Measurements from ENCODE around the gene TAOK2. TPM values are rescaled to one million over a fixed set of nuclear protein-coding genes. Genes with fewer than 3 reads are reported as not detected.
"Not testable (repeated sequence)": the region's sequence is repeated elsewhere in the genome, so short reads cannot be mapped to it uniquely, and the experiment has no call there.

The TAOK2 gene
- total RNA-seq, 2 experiments from 2014 or later, result 24.1 to 24.4 TPM

DNA sequence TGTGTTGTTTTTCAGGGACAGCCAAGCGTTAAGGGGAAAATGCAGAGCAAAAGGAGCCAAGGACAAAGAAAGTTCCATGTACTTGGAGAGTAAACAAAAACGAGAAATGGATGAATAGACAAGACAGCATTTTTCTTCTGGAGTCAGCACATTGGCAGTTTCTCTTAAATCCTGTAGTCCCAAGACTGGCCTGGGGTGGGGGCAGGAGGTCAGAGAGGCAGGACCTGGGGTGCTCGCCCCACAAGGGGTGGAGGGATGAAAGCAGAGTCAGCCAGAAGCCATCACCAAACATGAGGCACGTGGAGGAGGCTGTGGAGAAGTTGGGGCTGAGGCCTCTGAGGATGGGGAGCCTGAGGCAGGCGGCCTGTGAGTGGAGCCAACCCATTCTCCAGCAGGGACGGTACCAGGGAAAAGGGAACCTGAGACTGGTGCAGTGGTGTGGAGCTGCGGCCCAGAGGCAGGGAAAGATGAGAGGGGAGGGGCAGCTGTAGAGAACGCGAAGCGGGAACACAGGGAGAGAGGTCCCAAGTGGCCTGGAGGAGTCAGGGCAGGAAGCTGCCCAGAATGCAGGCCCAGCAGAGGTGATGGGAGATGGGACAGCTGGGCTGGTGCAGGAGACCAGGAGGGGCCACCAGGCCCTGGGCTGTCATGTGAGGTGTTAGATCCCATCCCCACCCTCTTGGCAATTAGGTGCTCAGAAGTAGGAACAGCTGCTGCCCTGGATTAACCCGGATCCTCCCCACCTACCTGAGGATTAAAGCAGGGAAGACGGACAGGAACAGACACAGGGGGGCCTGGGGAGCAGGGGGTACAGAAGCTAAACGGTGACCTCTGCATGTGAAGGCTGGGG, 54.1 kb downstream of the TAOK2 start:
- POLR2A ChIA-PET, result interaction anchor here (0.6 kb wide), 1 partner anchor 1145 kb away, joined by 3 read pairs; no protein-coding TSS in a partner anchor
- intact Hi-C loops (cut with DNase I, micrococcal nuclease), result loop anchor here in 1 of 2 experiments (10.0 kb wide), 1 partner anchor 163 kb away; the partner anchor contains the start of gene CDIPT
- ATAC-seq (no peak), DNase-seq (no peak)
- no peak overlapping the region for H3K4me3 Mint-ChIP-seq
- H3K36me3 Mint-ChIP-seq (ENCODE audit: low read depth), result no peaks in the 10 kb centered on the region
- peaks cover 43% of the 10 kb centered on the region for H3K27me3 Mint-ChIP-seq
- no peaks in the 10 kb centered on the region for H3K9me3 Mint-ChIP-seq (ENCODE audit: low read depth)
- CTCF ChIA-PET, result interaction anchor here (0.6 kb wide), 1 partner anchor 270 kb away, joined by 4 read pairs; no protein-coding TSS in a partner anchor
- H3K27ac Mint-ChIP-seq, result no peak overlapping the region
- peaks cover 7% of the 10 kb centered on the region for H3K4me1 Mint-ChIP-seq

DNA sequence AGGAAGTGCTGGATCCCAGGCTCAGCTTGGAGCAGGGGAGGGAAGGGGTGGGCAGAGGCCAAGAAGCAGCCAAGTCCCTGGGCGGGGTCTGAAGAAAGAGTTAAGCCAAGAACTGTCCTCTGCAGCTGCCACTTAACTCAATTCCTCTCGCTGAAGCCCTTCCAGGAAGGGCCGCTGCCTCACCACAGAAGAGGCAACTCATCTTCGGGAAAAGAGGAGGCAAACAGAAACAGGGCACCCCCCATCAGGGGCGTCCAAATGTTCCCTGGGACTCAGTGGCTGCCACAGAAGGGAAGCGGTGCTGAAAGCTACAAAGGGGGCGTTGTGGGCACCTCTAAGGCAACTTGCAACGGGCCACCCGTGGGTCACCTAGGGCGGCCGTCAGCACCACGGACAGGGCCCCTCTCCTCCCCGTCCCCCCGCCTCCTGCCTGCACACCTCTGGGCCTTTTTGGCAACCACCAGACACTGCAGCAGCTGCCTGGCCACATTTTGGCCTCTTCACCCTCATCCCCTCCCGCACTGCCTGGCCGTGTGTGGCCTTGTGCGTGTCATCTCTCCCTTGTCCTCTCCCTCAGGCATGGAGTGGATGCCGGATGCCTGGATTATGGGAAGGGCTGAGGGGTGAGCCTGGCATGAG, 54.9 kb downstream of the TAOK2 start:
- Mint-ChIP-seq H3K4me3 (no peak overlapping the region), H3K4me1 (peaks cover 7% of the 10 kb centered on the region), H3K27me3 (peaks cover 43% of the 10 kb centered on the region), H3K9me3 (ENCODE audit: low read depth) (no peaks in the 10 kb centered on the region), H3K27ac (no peak overlapping the region), H3K36me3 (ENCODE audit: low read depth) (no peaks in the 10 kb centered on the region)
- ChIA-PET CTCF (interaction anchor here (0.6 kb wide), 1 partner anchor 270 kb away, joined by 4 read pairs; no protein-coding TSS in a partner anchor), POLR2A (interaction anchor here (0.6 kb wide), 1 partner anchor 1146 kb away, joined by 3 read pairs; no protein-coding TSS in a partner anchor)
- ATAC-seq (no peak), DNase-seq (peak; percentile 57)
- intact Hi-C loops (cut with DNase I, micrococcal nuclease), result loop anchor here in 1 of 2 experiments (10.0 kb wide), 1 partner anchor 164 kb away; the partner anchor contains the start of gene CDIPT

DNA sequence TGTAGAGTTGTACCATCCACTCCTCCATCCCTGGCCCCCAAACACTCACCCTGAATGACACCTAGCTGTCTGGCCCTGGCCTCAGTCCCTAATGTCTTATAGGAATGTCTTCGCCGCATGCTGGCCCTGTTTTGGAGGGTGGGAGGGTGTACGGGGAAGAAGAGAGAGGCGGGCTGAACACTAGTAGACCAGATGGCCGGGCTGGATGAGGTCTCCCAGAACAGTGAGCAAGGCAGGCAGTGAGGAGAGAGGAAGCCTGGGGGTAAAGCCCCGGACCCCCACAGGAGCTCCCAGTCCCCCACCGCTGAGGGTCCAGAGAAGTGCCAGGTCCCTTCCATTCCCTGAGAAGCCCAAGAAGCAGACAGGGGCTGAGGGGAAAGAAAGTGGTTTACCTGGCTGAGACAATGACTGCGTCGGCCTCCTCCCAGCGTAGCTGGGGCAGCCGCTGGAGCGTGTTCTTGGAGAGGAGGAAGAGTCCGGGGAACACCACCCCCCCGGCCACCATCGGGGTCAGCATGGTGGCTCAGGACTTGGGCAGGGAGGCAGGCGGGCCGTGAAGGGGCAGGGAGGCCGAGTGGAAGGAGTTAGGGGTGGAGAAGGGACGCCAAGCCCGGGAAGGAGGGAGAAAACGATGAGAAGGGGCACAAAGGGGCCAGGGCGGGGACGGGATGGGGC, 56.5 kb downstream of the TAOK2 start:
- ATAC-seq (no peak), DNase-seq (no peak)
- no peaks in the 10 kb centered on the region for H3K36me3 Mint-ChIP-seq (ENCODE audit: low read depth)
- ChIA-PET CTCF (interaction anchor here (0.5 to 4.5 kb wide), 4 partner anchors 18 to 348 kb away, joined by 3 to 22 read pairs (median 3); partner anchors contain the start of gene TBX6), POLR2A (no interaction called here)
- no peak overlapping the region for H3K27ac Mint-ChIP-seq
- H3K4me3 Mint-ChIP-seq, result no peak overlapping the region
- peaks cover 8% of the 10 kb centered on the region for H3K4me1 Mint-ChIP-seq
- intact Hi-C loops (cut with DNase I, micrococcal nuclease), result no loop called here
- no peaks in the 10 kb centered on the region for H3K9me3 Mint-ChIP-seq (ENCODE audit: low read depth)
- peaks cover 46% of the 10 kb centered on the region for H3K27me3 Mint-ChIP-seq

DNA sequence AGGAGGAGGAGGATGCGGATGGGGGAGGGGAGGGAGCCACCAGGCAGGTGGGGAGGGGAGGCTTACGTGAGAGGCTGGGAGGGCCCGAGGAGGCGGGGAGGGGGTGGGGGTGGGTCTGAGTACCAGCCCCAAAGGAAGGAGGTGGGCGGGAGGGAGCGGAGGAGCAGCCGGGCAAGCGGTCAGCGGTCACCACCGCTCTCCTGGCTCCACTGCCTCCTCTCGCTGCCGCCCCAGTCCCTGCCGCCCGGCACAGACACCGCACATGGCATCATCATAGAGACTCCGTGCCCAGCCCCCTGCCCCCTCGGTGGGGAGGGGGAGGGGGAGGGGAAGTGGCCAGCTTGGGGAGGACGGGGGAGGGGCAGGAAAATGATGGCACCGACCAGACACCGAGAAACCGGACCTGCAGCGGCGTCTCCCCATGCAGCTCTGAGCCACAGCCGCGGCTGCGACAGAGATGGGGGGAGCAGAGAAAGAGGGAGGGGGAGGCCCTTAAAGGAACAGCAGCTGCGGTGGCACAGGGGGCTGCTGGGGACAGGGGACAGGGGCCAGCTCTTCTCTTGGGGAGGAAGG, 57.3 kb downstream of the TAOK2 start, which contains the start of gene TLCD3B:
TSS of gene TLCD3B (minus strand) at position 431 of the 573 bp plus-strand sequence. CDS start 744 bp downstream, outside the sequence.
- Mint-ChIP-seq H3K27ac (no peak within 1 kb of the TSS), H3K4me3 (peak within 1 kb of the TSS; percentile 8), H3K36me3 (ENCODE audit: low read depth) (no peaks in the 10 kb centered on the region), H3K27me3 (peaks cover 46% of the 10 kb centered on the region), H3K4me1 (peaks cover 8% of the 10 kb centered on the region), H3K9me3 (ENCODE audit: low read depth) (no peaks in the 10 kb centered on the region)
- ATAC-seq, result no peak
- CTCF ChIA-PET, result interaction anchor here (0.7 to 4.5 kb wide), 11 partner anchors 8 to 331 kb away, joined by 3 to 22 read pairs (median 5); partner anchors contain the start of genes ASPHD1, C16orf92, SEZ6L2 and TMEM219
- intact Hi-C loops (cut with DNase I, micrococcal nuclease), result no loop called here
- DNase-seq, result no peak
- POLR2A ChIA-PET, result no interaction called here

DNA sequence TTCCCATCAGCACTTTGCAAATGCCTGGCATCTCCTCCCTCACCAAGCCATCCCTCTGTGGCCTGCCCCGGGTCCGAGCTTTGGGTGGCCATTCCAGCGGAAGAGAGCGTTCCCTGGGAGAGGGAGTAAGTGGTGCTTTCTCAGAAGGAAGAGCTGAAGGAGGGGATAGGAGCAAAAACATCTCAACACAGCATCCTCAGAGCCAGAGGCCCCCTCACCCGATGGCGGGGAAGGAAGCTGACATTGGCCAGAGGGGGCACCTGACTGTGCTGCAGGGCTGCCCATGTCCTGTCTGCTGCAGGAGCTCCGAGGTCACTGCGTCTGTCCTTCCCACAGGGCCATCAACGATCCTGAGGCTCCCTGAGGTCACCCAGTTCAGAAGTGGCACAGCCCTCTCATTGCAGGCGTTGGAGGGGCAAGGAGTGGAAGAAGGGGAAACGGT, 57.8 kb downstream of the TAOK2 start:
- CTCF ChIA-PET, result interaction anchor here (0.6 to 4.5 kb wide), 28 partner anchors 8 to 351 kb away, joined by 3 to 22 read pairs (median 4); partner anchors contain the start of genes ALDOA, ASPHD1, C16orf92 and KCTD13
- no peaks in the 10 kb centered on the region for H3K9me3 Mint-ChIP-seq (ENCODE audit: low read depth)

DNA sequence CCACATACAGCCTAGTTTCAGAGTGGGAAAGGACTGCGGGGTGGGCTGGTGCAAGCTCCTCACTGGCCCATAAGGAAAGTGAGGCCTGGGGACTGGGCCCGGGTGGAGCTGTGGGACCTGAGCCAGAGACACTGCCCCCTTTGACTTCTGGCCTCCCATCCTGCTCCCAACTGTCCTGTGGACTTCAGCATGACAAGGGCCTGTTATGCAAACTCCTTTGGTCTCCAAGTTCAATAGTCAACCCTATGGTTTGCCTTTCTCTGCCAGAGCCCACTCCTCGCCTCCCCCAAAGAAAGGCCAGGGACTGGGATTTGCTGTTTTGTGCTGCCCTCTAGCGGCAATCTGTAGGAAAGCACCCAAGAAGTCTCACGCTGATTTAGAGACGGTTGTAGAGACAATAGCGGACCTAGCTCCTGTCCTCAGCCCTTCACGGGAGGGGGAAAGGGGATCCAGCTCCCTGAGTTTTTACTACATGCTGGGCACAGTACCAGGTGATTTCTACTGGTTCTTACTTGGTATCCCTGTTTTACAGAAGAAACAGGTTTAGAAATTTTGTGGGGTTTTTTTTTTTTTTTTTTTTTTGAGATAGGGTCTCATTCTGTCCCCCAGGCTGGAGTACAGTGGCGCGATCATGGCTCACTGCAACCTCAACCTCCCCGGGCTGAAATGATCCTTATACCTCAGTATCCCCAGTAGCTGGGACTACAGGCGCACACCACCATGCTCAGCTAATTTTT, 58.6 kb downstream of the TAOK2 start:
- Mint-ChIP-seq H3K36me3 (ENCODE audit: low read depth) (no peaks in the 10 kb centered on the region), H3K27me3 (peaks cover 38% of the 10 kb centered on the region), H3K9me3 (ENCODE audit: low read depth) (no peaks in the 10 kb centered on the region), H3K4me3 (peak overlapping the region; percentile 8), H3K27ac (no peak overlapping the region), H3K4me1 (peaks cover 8% of the 10 kb centered on the region)
- CTCF ChIA-PET, result interaction anchor here (0.6 to 4.5 kb wide), 37 partner anchors 7 to 352 kb away, joined by 3 to 22 read pairs (median 4); partner anchors contain the start of genes ALDOA, ASPHD1, C16orf92 and KCTD13
- POLR2A ChIA-PET, result no interaction called here
- intact Hi-C loops (cut with DNase I, micrococcal nuclease), result loop anchor here in 1 of 2 experiments (1.0 kb wide), 2 partner anchors 169 to 332 kb away; partner anchors contain the start of gene CDIPT
- ATAC-seq (peak; percentile 62), DNase-seq (peak; percentile 80)

More for the DNA sequence above, 57.8 kb downstream of the TAOK2 start:
- H3K4me1 Mint-ChIP-seq, result peaks cover 8% of the 10 kb centered on the region
- POLR2A ChIA-PET, result no interaction called here
- DNase-seq, result no peak
- H3K27me3 Mint-ChIP-seq, result peaks cover 45% of the 10 kb centered on the region
- no peak overlapping the region for H3K4me3 Mint-ChIP-seq
- intact Hi-C loops (cut with DNase I, micrococcal nuclease), result no loop called here
- H3K27ac Mint-ChIP-seq, result no peak overlapping the region
- ATAC-seq, result no peak
- no peaks in the 10 kb centered on the region for H3K36me3 Mint-ChIP-seq (ENCODE audit: low read depth)

DNA sequence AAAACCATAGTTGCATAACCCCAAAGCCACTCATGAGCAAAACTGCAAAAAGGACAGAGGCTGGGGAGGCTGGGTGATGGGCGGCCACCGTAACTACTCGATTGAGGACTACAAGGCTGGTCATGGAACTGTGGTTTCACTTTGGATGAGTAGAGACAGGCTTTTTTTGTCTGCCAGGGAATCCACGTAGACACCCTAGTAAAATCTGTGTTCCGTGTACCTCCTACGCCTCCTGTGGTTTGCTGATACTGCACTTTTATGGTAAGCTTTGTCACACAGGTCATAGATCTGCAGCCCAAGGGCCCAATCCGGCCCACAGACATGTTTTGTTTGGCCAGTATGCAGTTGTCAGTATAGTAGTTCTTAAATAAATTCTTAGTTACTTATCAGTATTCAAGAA, 59.6 kb downstream of the TAOK2 start:
- no peak overlapping the region for H3K27ac Mint-ChIP-seq
- peaks cover 28% of the 10 kb centered on the region for H3K27me3 Mint-ChIP-seq
- H3K4me3 Mint-ChIP-seq, result no peak overlapping the region
- H3K36me3 Mint-ChIP-seq (ENCODE audit: low read depth), result no peaks in the 10 kb centered on the region
- peak; percentile 49 for DNase-seq
- POLR2A ChIA-PET, result no interaction called here
- H3K9me3 Mint-ChIP-seq (ENCODE audit: low read depth), result no peaks in the 10 kb centered on the region
- CTCF ChIA-PET, result interaction anchor here (0.9 to 4.5 kb wide), 10 partner anchors 10 to 185 kb away, joined by 3 to 22 read pairs (median 5); partner anchors contain the start of gene C16orf92
- H3K4me1 Mint-ChIP-seq, result peaks cover 8% of the 10 kb centered on the region
- intact Hi-C loops (cut with DNase I, micrococcal nuclease), result no loop called here
- peak; percentile 71 for ATAC-seq

DNA sequence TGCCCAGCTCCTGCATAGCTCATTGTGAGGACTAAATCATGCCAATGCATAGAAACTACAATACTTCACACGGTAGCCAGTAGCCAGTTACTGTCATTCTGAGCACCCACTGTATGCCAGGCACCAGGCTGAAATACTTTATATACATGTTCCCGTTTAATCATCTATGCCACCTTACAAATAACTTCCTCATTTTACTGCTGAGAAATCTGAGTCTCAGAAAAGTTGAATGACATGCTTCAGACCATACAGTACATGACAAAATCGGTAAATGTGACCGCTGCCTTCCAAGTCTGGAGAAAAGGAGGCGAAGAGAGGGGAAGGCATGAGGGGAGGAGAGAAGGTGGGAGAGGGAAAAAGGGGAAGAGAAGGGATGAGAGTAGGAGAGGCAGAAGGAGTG, 66.6 kb downstream of the TAOK2 start:
- Mint-ChIP-seq H3K27me3 (peaks cover 2% of the 10 kb centered on the region), H3K4me3 (no peak overlapping the region), H3K27ac (no peak overlapping the region), H3K4me1 (no peaks in the 10 kb centered on the region), H3K36me3 (ENCODE audit: low read depth) (no peaks in the 10 kb centered on the region), H3K9me3 (ENCODE audit: low read depth) (no peaks in the 10 kb centered on the region)
- ChIA-PET CTCF (interaction anchor here (1.1 to 1.6 kb wide), 3 partner anchors 9 to 340 kb away, joined by 4 to 5 read pairs (median 4); partner anchors contain the start of gene TLCD3B), POLR2A (no interaction called here)
- intact Hi-C loops (cut with DNase I, micrococcal nuclease), result no loop called here
- no peak for DNase-seq
- ATAC-seq, result no peak

DNA sequence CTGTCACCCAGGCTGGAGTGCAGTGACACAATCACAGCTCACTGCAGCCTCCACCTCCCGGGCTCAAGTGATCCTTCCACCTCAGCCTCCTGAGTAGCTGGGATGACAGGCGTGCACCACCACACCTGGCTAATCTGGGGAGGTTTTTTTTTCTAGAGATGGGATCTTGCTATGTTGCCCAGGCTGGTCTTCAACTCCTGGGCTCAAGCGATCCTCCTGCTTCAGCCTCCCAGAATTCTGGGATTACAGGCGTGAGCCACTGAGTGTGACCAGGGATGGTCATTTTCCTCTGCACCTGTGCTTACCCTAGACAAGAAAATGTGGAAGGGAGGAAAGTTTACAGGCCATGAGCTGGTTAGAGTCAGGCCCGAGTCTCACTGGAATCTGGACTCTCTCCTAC, 67.0 kb downstream of the TAOK2 start:
- H3K9me3 Mint-ChIP-seq (ENCODE audit: low read depth); POLR2A ChIA-PET; H3K4me1 Mint-ChIP-seq; ATAC-seq; H3K27me3 Mint-ChIP-seq; H3K4me3 Mint-ChIP-seq; DNase-seq; intact Hi-C loops (cut with DNase I, micrococcal nuclease); H3K27ac Mint-ChIP-seq; H3K36me3 Mint-ChIP-seq (ENCODE audit: low read depth): not testable (repeated sequence)
- CTCF ChIA-PET, result interaction anchor here (1.0 kb wide), 1 partner anchor 15 kb away, joined by 5 read pairs; no protein-coding TSS in a partner anchor

DNA sequence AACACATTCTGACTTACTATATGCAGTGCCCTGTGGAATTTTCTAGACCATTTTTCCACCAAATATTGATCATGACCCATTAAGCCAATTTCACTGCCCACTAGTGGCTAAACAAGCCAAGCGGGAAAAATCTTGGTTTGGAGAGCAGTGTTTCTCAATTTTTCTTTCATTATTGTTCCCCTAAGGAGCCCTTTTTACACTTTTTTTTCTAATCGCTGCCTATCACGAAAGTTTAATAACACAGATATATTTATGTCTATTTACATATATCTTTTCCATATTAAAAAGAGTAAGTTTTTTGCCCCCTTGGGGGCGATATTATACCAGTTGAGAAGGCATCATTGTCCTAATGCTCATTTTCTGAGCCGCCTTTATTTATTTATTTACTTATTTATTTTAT, 68.2 kb downstream of the TAOK2 start:
- DNase-seq (no peak), ATAC-seq (no peak)
- H3K9me3 Mint-ChIP-seq (ENCODE audit: low read depth), result no peaks in the 10 kb centered on the region
- CTCF ChIA-PET, result interaction anchor here (1.0 kb wide), 1 partner anchor 13 kb away, joined by 5 read pairs; no protein-coding TSS in a partner anchor
- H3K27me3 Mint-ChIP-seq, result peaks cover 2% of the 10 kb centered on the region
- no peaks in the 10 kb centered on the region for H3K36me3 Mint-ChIP-seq (ENCODE audit: low read depth)
- intact Hi-C loops (cut with DNase I, micrococcal nuclease), result no loop called here
- H3K27ac Mint-ChIP-seq, result no peak overlapping the region
- POLR2A ChIA-PET, result no interaction called here
- H3K4me3 Mint-ChIP-seq, result no peak overlapping the region
- H3K4me1 Mint-ChIP-seq, result no peaks in the 10 kb centered on the region
